ENCODE data around the gene PPP2R2B.

PPP2R2B gene

GRCh38 chr5:146884066-146884626, 5.6 kb upstream of the PPP2R2B start:
- DNase-seq: no peak

- no peak for DNase-seq
Measured at GRCh38 chr5:146883511-146883910, 5.0 kb upstream of the PPP2R2B start.

- no peak for DNase-seq
Measured at GRCh38 chr5:146880966-146881365, 2.4 kb upstream of the PPP2R2B start.

GRCh38 chr5:146877783-146878475, 628 bp downstream of the PPP2R2B start:
- DNase-seq: peak; percentile 4

GRCh38 chr5:146877178-146877681, 1.3 kb downstream of the PPP2R2B start:
- DNase-seq: no peak

- DNase-seq: no peak
Measured at GRCh38 chr5:146873186-146873917, 5.2 kb downstream of the PPP2R2B start.

GRCh38 chr5:146872188-146872587, 6.4 kb downstream of the PPP2R2B start:
- no peak for DNase-seq

- DNase-seq: no peak
Measured at GRCh38 chr5:146867996-146868708, 10.4 kb downstream of the PPP2R2B start.

- no peak for DNase-seq
Measured at GRCh38 chr5:146866263-146866662, 12.3 kb downstream of the PPP2R2B start.

- DNase-seq: no peak
Measured at GRCh38 chr5:146862641-146863040, 15.9 kb downstream of the PPP2R2B start.

GRCh38 chr5:146860213-146860893, 18.2 kb downstream of the PPP2R2B start:
- peak; percentile 24 for DNase-seq

- DNase-seq: no peak
Measured at GRCh38 chr5:146852089-146852488, 26.5 kb downstream of the PPP2R2B start.

GRCh38 chr5:146851133-146851532, 27.4 kb downstream of the PPP2R2B start:
- no peak for DNase-seq

GRCh38 chr5:146849694-146850303, 28.8 kb downstream of the PPP2R2B start:
- no peak for DNase-seq

GRCh38 chr5:146848133-146848532, 30.4 kb downstream of the PPP2R2B start:
- DNase-seq: no peak

- DNase-seq: no peak
Measured at GRCh38 chr5:146840016-146840415, 38.5 kb downstream of the PPP2R2B start.

GRCh38 chr5:146836226-146836842, 42.2 kb downstream of the PPP2R2B start:
- no peak for DNase-seq

- no peak for DNase-seq
Measured at GRCh38 chr5:146832985-146833732, 45.4 kb downstream of the PPP2R2B start.

- DNase-seq: no peak
Measured at GRCh38 chr5:146828385-146828784, 50.2 kb downstream of the PPP2R2B start.

- no peak for DNase-seq
Measured at GRCh38 chr5:146827901-146828300, 50.7 kb downstream of the PPP2R2B start.

- peak; percentile 14 for DNase-seq
Measured at GRCh38 chr5:146825033-146825432, 53.5 kb downstream of the PPP2R2B start.

Data from fibroblast of skin of abdomen (primary cell).